Spleen (tissue), 11 donors: ENCODE measurements around the gene ARMS2. TPM values are rescaled to one million over a fixed set of nuclear protein-coding genes. Genes with fewer than 3 reads are reported as not detected.

ENCODE experiments used
- DNase-seq: peaks from one replicate; pipeline ENCODE4 v3.0.0-alpha.2; 2020
- H3K27ac ChIP-seq, 8 donors: fragments of 200-600 bp; sonication (generic) in 7 of 8; 1 replicate in 4 of 8; 2 replicates in 4 of 8; pipeline versions ENCODE4 v1.5.0 to v1.8.0; 2016 to 2021; ENCODE audit warnings: inconsistent platforms in 4 of 8, mild to moderate bottlenecking in 4 of 8, moderate library complexity in 1 of 8
- H3K27me3 ChIP-seq, 7 donors: fragments of 200-600 bp; sonication (generic) in 6 of 7; replicated peaks in 1 of 7; 1 replicate in 4 of 7; 2 replicates in 3 of 7; pipeline versions ENCODE4 v1.5.0 to v1.8.0; 2016 to 2021; ENCODE audit warnings: inconsistent platforms in 3 of 7, mild to moderate bottlenecking in 1 of 7
- H3K36me3 ChIP-seq, 6 donors: fragments of 200-600 bp; sonication (generic) in 5 of 6; 1 replicate in 4 of 6; 2 replicates in 2 of 6; pipeline versions ENCODE4 v1.5.0 to v1.8.0; 2016 to 2021; ENCODE audit warnings: inconsistent platforms in 2 of 6
- H3K4me1 ChIP-seq, 6 donors: fragments of 200-600 bp; sonication (generic) in 5 of 6; 1 replicate in 3 of 6; 2 replicates in 3 of 6; pipeline versions ENCODE4 v1.5.0 to v1.8.0; 2016 to 2021; ENCODE audit warnings: inconsistent platforms in 3 of 6
- H3K4me3 ChIP-seq, 8 donors: fragments of 200-600 bp; sonication (generic) in 7 of 8; 1 replicate in 4 of 8; 2 replicates in 4 of 8; pipeline versions ENCODE4 v1.5.0 to v1.8.0; 2016 to 2021; ENCODE audit warnings: inconsistent platforms in 4 of 8, mild to moderate bottlenecking in 4 of 8, moderate library complexity in 2 of 8
- H3K9me3 ChIP-seq, 8 donors: fragments of 200-600 bp; sonication (generic) in 7 of 8; 1 replicate in 4 of 8; 2 replicates in 4 of 8; pipeline versions ENCODE4 v1.5.0 to v1.8.0; 2016 to 2021; ENCODE audit warnings: inconsistent platforms in 4 of 8
- CTCF ChIP-seq, 11 experiments: fragments of 200-600 bp in 7 of 11; fragments of 450-650 bp in 4 of 11; sonication (generic) in 4 of 11; IDR thresholded peaks in 8 of 11; conservative IDR thresholded peaks in 3 of 11; 1 replicate in 7 of 11; 2 replicates in 4 of 11; pipeline versions ENCODE4 v1.4.0 to v1.8.0; 2016 to 2021; ENCODE audit warnings: antibody characterized with exemption in 11 of 11, inconsistent platforms in 4 of 11, mild to moderate bottlenecking in 1 of 11
- POLR2A ChIP-seq, 3 donors: fragments of 450-650 bp; IDR thresholded peaks; one replicate each; pipeline ENCODE4 v1.5.1; 2017; ENCODE audit warnings: antibody characterized with exemption in 3 of 3, mild to moderate bottlenecking in 1 of 3
- POLR2AphosphoS5 ChIP-seq, 3 donors: sonication (generic); formaldehyde crosslinking; IDR thresholded peaks; one replicate each; pipeline ENCODE4 v1.5.1; 2017; ENCODE audit warnings: antibody characterized with exemption in 3 of 3
- WGBS, 5 donors: extraction: QIAGEN DNeasy Blood & Tissue Kit in 3 of 5; methylation state at CpG; one replicate each; pipeline versions ENCODE4 v1.1.5 to v1.1.7; 2013 to 2018; 5-methylcytosine and 5-hydroxymethylcytosine counted together
- intact Hi-C: fragments of 100-400 bp; cut with DNase I; formaldehyde crosslinking; loops from one replicate; pipeline ENCODE4 v1.15.0; 2023; ENCODE audit warnings: low total_unique reads
- microRNA-seq, 3 donors: library from miRNA; unstranded; fragments of <30 nt; microRNA quantifications; one replicate each; pipeline versions ENCODE4 to v1.1.0, GENCODE V29; 2019 to 2020
- polyA plus RNA-seq, 3 donors: library from polyadenylated mRNA; stranded (reverse); fragments of 200-250 nt; gene quantifications; one replicate each; pipeline ENCODE4 v1.2.1, GENCODE V29; 2013
- small RNA-seq, 4 donors: library from RNA; depleted of rRNA; stranded (forward); fragments of <200 nt; gene quantifications; one replicate each; pipeline ENCODE3, GENCODE V24; 2016
- total RNA-seq, 7 donors: library from RNA; depleted of rRNA in 3 of 7; stranded (reverse); fragments of >200 nt in 3 of 7; fragmentation: NEBNext Ultra II Directional in 4 of 7; extraction: Animal tissue kit (Norgen Biotek cat#: 25700) in 4 of 7; gene quantifications; one replicate each; pipeline versions ENCODE4 v1.1.0 to v1.2.1, GENCODE V29; 2016 to 2021
- donor health status: healthy with polysubstance abuse.
- donor health status: DM: no; HTN: no; CAD: no; lungs with moderate emphysema.
- donor health status: DM: no; HTN: no; CAD: no.
- donor health status: Bipolar disorder and iron deficiency.
- donor health status: healthy.
- donor health status: DM: no; HTN: no; CAD: no.
- donor health status: DM: yes; HTN: yes; CAD: no.

ARMS2 gene
- total and polyA plus RNA-seq, 10 donors: not detected

- Histone ChIP-seq H3K27me3 (no peaks in the 10 kb centered on the region), H3K9me3 (no peaks in the 10 kb centered on the region), H3K27ac (no peak overlapping the region), H3K4me3 (no peak overlapping the region), H3K4me1 (peaks cover 0 to 3% (median 0%) of the 10 kb centered on the region in 6 donors), H3K36me3 (peaks cover 0 to 6% (median 0%) of the 10 kb centered on the region in 6 donors)
- DNase-seq: no peak
- WGBS, 5 donors: 85 to 87% (median 86%) methylated on average over 12 to 15 of the region's 15 CpGs
- intact Hi-C loops: no loop called here
- TF ChIP-seq CTCF (IDR thresholded peaks at IDR 0.05 in 8 of 11, conservative IDR thresholded peaks at IDR 0.05 in 3 of 11) (no peak), POLR2AphosphoS5 (IDR thresholded peaks at IDR 0.05) (no peak), POLR2A (IDR thresholded peaks at IDR 0.05) (no peak)
Observed at GRCh38 chr10:122505885-122506645, 51.6 kb downstream of the ARMS2 start.

Small RNA genes within 50 kb of the gene (microRNA-seq; reads per million reads assigned to microRNA genes)
- 0 to 0.70 (median 0.28) reads per million in 3 donors for gene MIR3941

Small RNA genes within 50 kb of the gene (small RNA-seq; reads per million reads assigned to genes)
- 0 reads per million in 4 donors for gene MIR3941

Other genes starting within 250 kb of the ARMS2 start
- gene BTBD16, start 183.4 kb upstream of the ARMS2 start, total RNA-seq: not detected
- under 1 TPM in 2 of 3 donors, not detected in 1; 0.04 to 0.10 TPM for gene BTBD16, start 183.4 kb upstream of the ARMS2 start, polyA plus RNA-seq
- gene PLEKHA1, start 79.9 kb upstream of the ARMS2 start, total RNA-seq: 10 to 100 TPM; 19.3 to 31.1 (median 24.1) TPM
- 10 to 100 TPM in 1 of 3 donors, 1 to 10 TPM in 2; 7.9 to 10.6 (median 9.3) TPM for gene PLEKHA1, start 79.9 kb upstream of the ARMS2 start, polyA plus RNA-seq
- gene HTRA1, start 6.9 kb downstream of the ARMS2 start, total RNA-seq: 10 to 100 TPM; 26.4 to 63.7 (median 42.7) TPM
- gene HTRA1, start 6.9 kb downstream of the ARMS2 start, polyA plus RNA-seq: 10 to 100 TPM; 18.3 to 32.0 (median 31.4) TPM
- under 1 TPM in 1 of 7 donors, not detected in 6; 0.03 TPM for gene DMBT1, start 106.1 kb downstream of the ARMS2 start, total RNA-seq
- under 1 TPM; 0.02 to 0.29 (median 0.02) TPM for gene DMBT1, start 106.1 kb downstream of the ARMS2 start, polyA plus RNA-seq
- not detected for gene C10orf120, start 245.2 kb downstream of the ARMS2 start, total RNA-seq
- gene C10orf120, start 245.2 kb downstream of the ARMS2 start, polyA plus RNA-seq: not detected